ENCODE measurements around the gene LZTR1.
"Not testable (repeated sequence)": the region's sequence is repeated elsewhere in the genome, so short reads cannot be mapped to it uniquely, and the experiment has no call there.

Gene LZTR1

DNA sequence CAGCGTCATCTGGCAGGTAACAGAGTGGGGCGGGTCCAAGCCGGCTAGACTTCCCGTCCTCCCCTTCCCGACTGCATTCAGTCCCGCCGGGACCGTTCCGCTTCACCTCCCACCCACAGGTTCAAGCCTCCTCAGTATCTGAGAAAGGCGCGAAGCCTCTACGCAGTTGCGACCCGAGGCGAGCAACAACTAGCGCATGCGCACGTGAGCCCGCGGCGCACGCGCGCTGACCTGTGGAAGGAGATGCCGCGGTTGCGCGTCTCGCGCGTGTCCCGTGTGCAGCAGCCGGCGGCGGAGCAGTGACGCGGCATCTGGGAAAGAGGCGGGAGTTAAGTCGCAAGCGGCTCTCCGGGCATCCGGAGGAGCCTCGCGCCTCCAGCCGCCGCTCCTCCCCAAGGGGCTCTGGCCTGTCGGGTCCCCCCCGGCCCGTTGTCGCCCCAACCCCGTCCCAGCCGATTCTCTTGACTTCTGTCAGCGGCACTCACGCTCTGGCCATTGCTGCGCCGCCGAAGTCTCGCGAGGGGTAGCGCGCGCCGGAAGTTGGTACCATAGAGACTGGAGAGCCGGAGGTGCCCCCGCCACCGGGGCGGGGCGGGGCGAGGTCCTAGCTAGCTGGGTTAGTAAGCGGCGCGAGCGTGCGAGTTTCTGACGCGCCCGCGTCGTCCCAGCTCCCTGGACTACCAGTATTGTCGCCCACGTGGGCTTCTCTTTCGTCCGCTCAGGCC lies 19.7 kb downstream of the LZTR1 start, which contains the start of gene THAP7:
THAP7 (minus strand) TSS at position 518 of the 725 bp plus-strand sequence; CDS start at position 311, 207 bp downstream.
- peak within 1 kb of the TSS; percentile 88 for H3K4me3 ChIP-seq (ENCODE audit: low read depth, low read length)
- peak; percentile 97 for DNase-seq (ENCODE audit: low read depth)
- TF ChIP-seq POLR2A (IDR thresholded peaks at IDR 0.05; ENCODE audit: extremely low read depth, insufficient read length) (peak; percentile 72), MYC (IDR thresholded peaks at IDR 0.05; ENCODE audit: low read depth, low read length) (no peak; the same call in none of the 2 replicates)
- TF ChIP-seq, protein P1, sequence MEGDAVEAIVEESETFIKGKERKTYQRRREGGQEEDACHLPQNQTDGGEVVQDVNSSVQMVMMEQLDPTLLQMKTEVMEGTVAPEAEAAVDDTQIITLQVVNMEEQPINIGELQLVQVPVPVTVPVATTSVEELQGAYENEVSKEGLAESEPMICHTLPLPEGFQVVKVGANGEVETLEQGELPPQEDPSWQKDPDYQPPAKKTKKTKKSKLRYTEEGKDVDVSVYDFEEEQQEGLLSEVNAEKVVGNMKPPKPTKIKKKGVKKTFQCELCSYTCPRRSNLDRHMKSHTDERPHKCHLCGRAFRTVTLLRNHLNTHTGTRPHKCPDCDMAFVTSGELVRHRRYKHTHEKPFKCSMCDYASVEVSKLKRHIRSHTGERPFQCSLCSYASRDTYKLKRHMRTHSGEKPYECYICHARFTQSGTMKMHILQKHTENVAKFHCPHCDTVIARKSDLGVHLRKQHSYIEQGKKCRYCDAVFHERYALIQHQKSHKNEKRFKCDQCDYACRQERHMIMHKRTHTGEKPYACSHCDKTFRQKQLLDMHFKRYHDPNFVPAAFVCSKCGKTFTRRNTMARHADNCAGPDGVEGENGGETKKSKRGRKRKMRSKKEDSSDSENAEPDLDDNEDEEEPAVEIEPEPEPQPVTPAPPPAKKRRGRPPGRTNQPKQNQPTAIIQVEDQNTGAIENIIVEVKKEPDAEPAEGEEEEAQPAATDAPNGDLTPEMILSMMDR (IDR thresholded peaks at IDR 0.05; ENCODE audit: low read depth, low read length): no peak
- TF ChIP-seq, protein P2, sequence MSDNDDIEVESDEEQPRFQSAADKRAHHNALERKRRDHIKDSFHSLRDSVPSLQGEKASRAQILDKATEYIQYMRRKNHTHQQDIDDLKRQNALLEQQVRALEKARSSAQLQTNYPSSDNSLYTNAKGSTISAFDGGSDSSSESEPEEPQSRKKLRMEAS (IDR thresholded peaks at IDR 0.05; ENCODE audit: low read depth, low read length): peak; percentile 84

DNA sequence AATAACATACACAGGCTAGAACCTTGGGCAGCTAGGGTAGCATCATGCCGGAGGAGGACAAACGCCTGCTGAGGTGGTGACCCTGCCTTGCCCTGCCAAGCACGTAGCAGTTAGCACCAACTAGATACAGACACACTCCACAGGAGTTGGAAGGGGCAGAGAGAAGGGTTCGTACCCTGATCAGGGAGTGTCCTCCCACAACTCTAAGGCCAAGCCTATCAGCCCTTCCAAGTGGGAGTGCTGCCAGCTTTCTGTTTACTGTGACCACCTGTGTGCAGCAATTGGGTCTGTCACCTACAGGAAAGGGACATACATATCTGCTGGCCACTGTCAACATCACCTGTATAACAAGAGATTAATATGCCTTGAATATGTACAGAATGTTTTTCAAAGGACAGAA lies 21.7 kb downstream of the LZTR1 start:
- TF ChIP-seq, protein P1 (IDR thresholded peaks at IDR 0.05; ENCODE audit: low read depth, low read length): no peak
- TF ChIP-seq, protein P2 (IDR thresholded peaks at IDR 0.05; ENCODE audit: low read depth, low read length): no peak
- TF ChIP-seq POLR2A (IDR thresholded peaks at IDR 0.05; ENCODE audit: extremely low read depth, insufficient read length) (no peak), MYC (IDR thresholded peaks at IDR 0.05; ENCODE audit: low read depth, low read length) (no peak)
- H3K4me3 ChIP-seq (ENCODE audit: low read depth, low read length): no peak overlapping the region
- DNase-seq (ENCODE audit: low read depth): no peak

DNA sequence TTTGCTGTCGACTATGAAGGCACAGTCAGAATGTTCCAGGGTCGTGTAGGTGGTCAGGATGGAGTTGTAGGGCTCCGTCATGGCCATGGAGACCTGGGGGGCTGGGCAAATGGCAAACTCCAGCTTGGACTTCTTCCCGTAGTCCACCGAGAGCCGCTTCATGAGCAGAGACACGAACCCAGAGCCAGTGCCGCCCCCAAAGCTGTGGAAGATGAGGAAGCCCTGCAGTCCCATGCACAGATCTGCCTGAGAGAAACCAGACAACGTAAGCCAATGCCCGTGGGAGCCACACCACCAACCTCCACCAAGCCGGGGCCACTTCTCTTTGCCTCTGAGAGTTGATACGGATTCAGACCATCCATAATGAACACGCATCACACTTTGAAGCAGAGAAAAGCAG lies 27.1 kb downstream of the LZTR1 start:
- not testable (repeated sequence) for DNase-seq (ENCODE audit: low read depth); H3K4me3 ChIP-seq (ENCODE audit: low read depth, low read length)

DNA sequence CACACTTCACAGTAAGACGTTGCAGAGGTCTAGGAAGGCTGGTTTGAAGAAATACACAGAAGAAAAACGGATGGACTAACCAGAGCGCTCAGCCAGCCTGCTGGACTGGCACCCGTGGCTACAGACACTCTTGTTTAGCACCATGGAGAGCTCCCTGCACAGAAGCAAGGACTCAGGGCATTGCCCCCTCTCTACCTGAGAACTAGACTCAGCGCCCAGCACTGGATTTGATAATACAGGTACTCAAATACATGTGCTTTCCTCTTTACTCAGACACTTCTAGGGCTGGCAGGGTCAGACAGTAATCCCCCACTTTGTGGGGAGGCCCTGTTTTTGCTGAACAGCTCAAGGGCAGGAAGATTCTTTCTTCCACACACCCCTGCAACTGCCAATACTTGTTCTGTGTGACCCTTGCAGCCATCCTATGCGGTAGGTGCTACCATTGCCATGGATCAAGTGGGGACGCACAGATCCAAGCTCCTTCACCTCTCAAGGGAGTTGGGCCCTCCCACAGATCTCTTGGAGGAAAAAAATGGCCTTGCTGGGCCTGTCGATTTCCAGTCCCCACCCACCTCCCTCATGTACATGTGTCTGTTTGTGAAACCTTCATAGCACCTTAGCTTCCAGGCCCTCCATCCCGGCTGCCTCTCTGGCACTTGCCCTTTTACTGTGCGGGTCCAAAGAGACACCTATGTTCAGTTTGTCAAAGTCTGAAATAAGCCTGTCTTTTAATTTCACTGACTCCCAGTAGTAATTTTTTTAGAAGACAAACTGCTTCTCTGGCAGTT lies 27.7 kb downstream of the LZTR1 start:
- peak; percentile 77 for DNase-seq (ENCODE audit: low read depth)
- no peak overlapping the region for H3K4me3 ChIP-seq (ENCODE audit: low read depth, low read length)
- TF ChIP-seq, protein P2 (IDR thresholded peaks at IDR 0.05; ENCODE audit: low read depth, low read length): no peak; the same call in 1 of the 2 replicates
- TF ChIP-seq POLR2A (IDR thresholded peaks at IDR 0.05; ENCODE audit: extremely low read depth, insufficient read length) (no peak), MYC (IDR thresholded peaks at IDR 0.05; ENCODE audit: low read depth, low read length) (no peak)
- TF ChIP-seq, protein P1 (IDR thresholded peaks at IDR 0.05; ENCODE audit: low read depth, low read length): no peak

DNA sequence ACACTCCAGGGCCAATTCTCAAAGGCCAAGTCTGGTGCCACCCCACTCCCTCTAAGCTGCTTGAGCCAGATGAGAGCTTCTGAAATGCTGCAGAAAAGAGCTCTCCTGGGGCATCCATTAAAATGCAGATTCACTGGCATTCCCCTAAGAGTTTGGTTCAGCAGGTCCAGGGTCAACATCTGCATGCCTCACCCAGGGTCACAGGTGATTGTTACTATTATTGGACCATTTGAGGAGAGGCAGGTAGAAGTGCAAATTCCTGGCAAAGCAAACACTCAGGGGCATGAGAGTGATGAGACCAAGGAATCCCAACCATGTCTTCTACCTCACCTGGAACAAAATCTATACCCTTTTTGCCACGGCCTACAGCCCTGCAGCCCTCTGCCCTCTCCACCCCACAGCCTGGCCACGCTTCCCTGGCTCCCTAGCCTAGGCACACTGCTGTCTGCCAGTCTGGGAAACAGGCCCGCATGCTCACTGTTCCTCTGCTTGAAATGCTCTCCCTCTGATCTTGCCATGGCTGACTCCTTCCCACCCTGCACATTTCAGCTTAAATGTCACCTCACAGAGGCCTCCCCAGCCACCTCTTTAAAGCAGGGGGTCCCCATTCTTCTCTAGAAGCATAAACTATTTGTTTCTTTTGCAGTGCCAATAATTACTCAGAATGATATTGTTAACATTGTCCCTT lies 28.5 kb downstream of the LZTR1 start:
- H3K4me3 ChIP-seq (ENCODE audit: low read depth, low read length): no peak overlapping the region
- TF ChIP-seq POLR2A (IDR thresholded peaks at IDR 0.05; ENCODE audit: extremely low read depth, insufficient read length) (no peak), MYC (IDR thresholded peaks at IDR 0.05; ENCODE audit: low read depth, low read length) (no peak)
- TF ChIP-seq, protein P2 (IDR thresholded peaks at IDR 0.05; ENCODE audit: low read depth, low read length): no peak
- TF ChIP-seq, protein P1 (IDR thresholded peaks at IDR 0.05; ENCODE audit: low read depth, low read length): no peak
- DNase-seq (ENCODE audit: low read depth): no peak

All from NB4 (cell line).